Germinal center (tissue), 1 donor: ENCODE results near the gene TSNAXIP1.
A peak's percentile ranks its signal among the peaks of the same experiment; 100 is the strongest.

Experiments
- DNase-seq: peaks from one replicate; pipeline ENCODE4 v3.0.0; 2012; ENCODE audit warnings: mixed read lengths, low spot score

TSNAXIP1 gene

GRCh38 chr16:67782567-67783352, 23.9 kb upstream of the TSNAXIP1 start:
- no peak for DNase-seq

GRCh38 chr16:67783353-67783725, 23.4 kb upstream of the TSNAXIP1 start:
- DNase-seq = no peak

GRCh38 chr16:67786491-67786890, 20.2 kb upstream of the TSNAXIP1 start:
- no peak for DNase-seq

GRCh38 chr16:67790071-67790470, 16.6 kb upstream of the TSNAXIP1 start:
- no peak for DNase-seq

- no peak for DNase-seq
Measured at GRCh38 chr16:67796099-67796718, 10.5 kb upstream of the TSNAXIP1 start.

- no peak for DNase-seq
Measured at GRCh38 chr16:67800338-67800926, 6.3 kb upstream of the TSNAXIP1 start.

- no peak for DNase-seq
Measured at GRCh38 chr16:67801241-67801640, 5.4 kb upstream of the TSNAXIP1 start.

GRCh38 chr16:67801883-67802282, 4.8 kb upstream of the TSNAXIP1 start:
- DNase-seq = peak; percentile 72

GRCh38 chr16:67803894-67804293, 2.8 kb upstream of the TSNAXIP1 start:
- peak; percentile 65 for DNase-seq

GRCh38 chr16:67804853-67805542, 1.7 kb upstream of the TSNAXIP1 start:
- DNase-seq = no peak

GRCh38 chr16:67805718-67806427, 816 bp upstream of the TSNAXIP1 start:
- DNase-seq = no peak

GRCh38 chr16:67807148-67807682, 526 bp downstream of the TSNAXIP1 start:
- DNase-seq = no peak

GRCh38 chr16:67811899-67812298, 5.2 kb downstream of the TSNAXIP1 start:
- no peak for DNase-seq

- DNase-seq = no peak
Measured at GRCh38 chr16:67814567-67814966, 7.9 kb downstream of the TSNAXIP1 start.

GRCh38 chr16:67820608-67821259, 14.0 kb downstream of the TSNAXIP1 start:
- DNase-seq = no peak

GRCh38 chr16:67822511-67822910, 15.8 kb downstream of the TSNAXIP1 start:
- no peak for DNase-seq

- DNase-seq = no peak
Measured at GRCh38 chr16:67825119-67825518, 18.4 kb downstream of the TSNAXIP1 start.

- no peak for DNase-seq
Measured at GRCh38 chr16:67825906-67826305, 19.2 kb downstream of the TSNAXIP1 start.

GRCh38 chr16:67828651-67829050, 22.0 kb downstream of the TSNAXIP1 start:
- no peak for DNase-seq

GRCh38 chr16:67833030-67833414, 26.3 kb downstream of the TSNAXIP1 start:
- no peak for DNase-seq
